Prostate gland (tissue), 1 donor: ENCODE results near the gene TMPRSS11D.

Experiments used
- POLR2A ChIP-seq: fragments of 450-650 bp; IDR thresholded peaks from one replicate; pipeline ENCODE4 v1.6.1; 2016; ENCODE audit warnings: antibody characterized with exemption, mild to moderate bottlenecking
- POLR2AphosphoS5 ChIP-seq: sonication (generic); formaldehyde crosslinking; IDR thresholded peaks from one replicate; pipeline ENCODE4 v1.6.1; 2017; ENCODE audit warnings: antibody characterized with exemption

- TF ChIP-seq POLR2AphosphoS5 (no peak), POLR2A (no peak)
Observed at GRCh38 chr4:67820903-67821302, 62.9 kb downstream of the TMPRSS11D start.
